Mesenchymal stem cell (in vitro differentiated cells and primary cell): ENCODE measurements around the gene FCN1.

Source experiments
- DNase-seq: peaks from one replicate; pipeline ENCODE4 v3.0.0-alpha.2; 2013
- H2AFZ ChIP-seq: one replicate; pipeline ENCODE4 v1.6.1; 2013; ENCODE audit warnings: low read depth, mild to moderate bottlenecking, control low read depth, inconsistent platforms, low read length, moderate library complexity
- H2AK5ac ChIP-seq: 2 replicates; pipeline ENCODE4 v1.6.1; 2013; ENCODE audit warnings: low read length, moderate library complexity, mild to moderate bottlenecking, inconsistent platforms; ENCODE audit not compliant: severe bottlenecking
- H2BK120ac ChIP-seq: one replicate; pipeline ENCODE4 v1.6.1; 2013; ENCODE audit warnings: low read depth, mild to moderate bottlenecking, inconsistent platforms, low read length, moderate library complexity
- H2BK12ac ChIP-seq, 2 experiments: one replicate each; pipeline ENCODE4 v1.6.1; 2013; ENCODE audit warnings: inconsistent platforms in 2 of 2, low read length in 2 of 2, mild to moderate bottlenecking in 2 of 2, moderate library complexity in 2 of 2, control low read depth in 1 of 2
- H2BK15ac ChIP-seq: one replicate; pipeline ENCODE4 v1.6.1; 2013; ENCODE audit warnings: mild to moderate bottlenecking, low read depth, inconsistent platforms; ENCODE audit not compliant: poor library complexity, severe bottlenecking
- H2BK5ac ChIP-seq: 2 replicates; pipeline ENCODE4 v1.6.1; 2013; ENCODE audit warnings: low read depth, mild to moderate bottlenecking, low read length, control low read depth, inconsistent platforms; ENCODE audit not compliant: poor library complexity, severe bottlenecking
- H3K14ac ChIP-seq, 2 experiments: one replicate each; pipeline ENCODE4 v1.6.1; 2013; ENCODE audit warnings: inconsistent platforms in 2 of 2, low read length in 2 of 2, control low read depth in 1 of 2, mild to moderate bottlenecking in 1 of 2, moderate library complexity in 1 of 2
- H3K18ac ChIP-seq, 2 experiments: one replicate each; pipeline ENCODE4 v1.6.1; 2013; ENCODE audit warnings: inconsistent platforms in 2 of 2, low read length in 2 of 2, control low read depth in 1 of 2, low read depth in 1 of 2, mild to moderate bottlenecking in 1 of 2
- H3K23ac ChIP-seq, 2 experiments: one replicate each; pipeline ENCODE4 v1.6.1; 2013; ENCODE audit warnings: inconsistent platforms in 2 of 2, low read length in 2 of 2, mild to moderate bottlenecking in 2 of 2, moderate library complexity in 2 of 2, control low read depth in 1 of 2
- H3K27ac ChIP-seq: 2 replicates; pipeline ENCODE4 v1.5.1; 2013; ENCODE audit warnings: mild to moderate bottlenecking, moderate library complexity, low read length, control low read depth, inconsistent platforms; ENCODE audit not compliant: poor library complexity, severe bottlenecking
- H3K27me3 ChIP-seq, 2 experiments: 2 replicates each; pipeline versions ENCODE4 v1.6.1 to v1.7.0; 2013; ENCODE audit warnings: low read length in 2 of 2, mild to moderate bottlenecking in 2 of 2, moderate library complexity in 2 of 2, control low read depth in 1 of 2, inconsistent platforms in 1 of 2; ENCODE audit not compliant: control insufficient read depth in 1 of 2, insufficient read depth in 1 of 2
- H3K36me3 ChIP-seq, 2 experiments: 2 replicates each; pipeline versions ENCODE4 v1.6.1 to v1.7.0; 2013; ENCODE audit warnings: low read length in 2 of 2, control low read depth in 1 of 2, inconsistent platforms in 1 of 2, low read depth in 1 of 2, mild to moderate bottlenecking in 1 of 2; ENCODE audit not compliant: insufficient read depth in 2 of 2, control insufficient read depth in 1 of 2
- H3K4ac ChIP-seq, 2 experiments: one replicate each; pipeline ENCODE4 v1.6.1; 2013; ENCODE audit warnings: inconsistent platforms in 2 of 2, low read length in 2 of 2, mild to moderate bottlenecking in 2 of 2, moderate library complexity in 2 of 2, control low read depth in 1 of 2, low read depth in 1 of 2
- H3K4me1 ChIP-seq: 2 replicates; pipeline ENCODE4 v1.6.1; 2013; ENCODE audit warnings: low read depth, low read length, control low read depth; ENCODE audit not compliant: control insufficient read depth, insufficient read depth
- H3K4me2 ChIP-seq: 2 replicates; pipeline ENCODE4 v1.6.1; 2013; ENCODE audit warnings: low read length, mild to moderate bottlenecking, inconsistent platforms; ENCODE audit not compliant: poor library complexity, severe bottlenecking
- H3K4me3 ChIP-seq, 2 experiments: 2 replicates each; pipeline versions ENCODE4 v1.5.1 to v1.7.0; 2013; ENCODE audit warnings: low read length in 2 of 2, mild to moderate bottlenecking in 2 of 2, control low read depth in 1 of 2, low read depth in 1 of 2; ENCODE audit not compliant: insufficient read depth in 1 of 2
- H3K79me1 ChIP-seq: replicated peaks from 2 replicates; pipeline ENCODE4 v1.6.1; 2013; ENCODE audit warnings: mild to moderate bottlenecking, control low read depth, low read length, inconsistent platforms; ENCODE audit not compliant: poor library complexity, severe bottlenecking
- H3K9ac ChIP-seq: 2 replicates; pipeline ENCODE4 v1.7.0; 2013; ENCODE audit warnings: mild to moderate bottlenecking, low read length, moderate library complexity
- H3K9me3 ChIP-seq: 2 replicates; pipeline ENCODE4 v1.7.0; 2013; ENCODE audit warnings: mild to moderate bottlenecking, low read length; ENCODE audit not compliant: control insufficient read depth
- H4K8ac ChIP-seq: one replicate; pipeline ENCODE4 v1.6.1; 2013; ENCODE audit warnings: inconsistent platforms, mild to moderate bottlenecking, low read length, moderate library complexity
- H4K91ac ChIP-seq: one replicate; pipeline ENCODE4 v1.6.1; 2013; ENCODE audit warnings: mild to moderate bottlenecking, low read length, inconsistent platforms
- WGBS: methylation state at CpG from one replicate; pipeline ENCODE4 v1.1.7; 2013; ENCODE audit warnings: mixed read lengths; 5-methylcytosine and 5-hydroxymethylcytosine counted together

FCN1 gene

DNA sequence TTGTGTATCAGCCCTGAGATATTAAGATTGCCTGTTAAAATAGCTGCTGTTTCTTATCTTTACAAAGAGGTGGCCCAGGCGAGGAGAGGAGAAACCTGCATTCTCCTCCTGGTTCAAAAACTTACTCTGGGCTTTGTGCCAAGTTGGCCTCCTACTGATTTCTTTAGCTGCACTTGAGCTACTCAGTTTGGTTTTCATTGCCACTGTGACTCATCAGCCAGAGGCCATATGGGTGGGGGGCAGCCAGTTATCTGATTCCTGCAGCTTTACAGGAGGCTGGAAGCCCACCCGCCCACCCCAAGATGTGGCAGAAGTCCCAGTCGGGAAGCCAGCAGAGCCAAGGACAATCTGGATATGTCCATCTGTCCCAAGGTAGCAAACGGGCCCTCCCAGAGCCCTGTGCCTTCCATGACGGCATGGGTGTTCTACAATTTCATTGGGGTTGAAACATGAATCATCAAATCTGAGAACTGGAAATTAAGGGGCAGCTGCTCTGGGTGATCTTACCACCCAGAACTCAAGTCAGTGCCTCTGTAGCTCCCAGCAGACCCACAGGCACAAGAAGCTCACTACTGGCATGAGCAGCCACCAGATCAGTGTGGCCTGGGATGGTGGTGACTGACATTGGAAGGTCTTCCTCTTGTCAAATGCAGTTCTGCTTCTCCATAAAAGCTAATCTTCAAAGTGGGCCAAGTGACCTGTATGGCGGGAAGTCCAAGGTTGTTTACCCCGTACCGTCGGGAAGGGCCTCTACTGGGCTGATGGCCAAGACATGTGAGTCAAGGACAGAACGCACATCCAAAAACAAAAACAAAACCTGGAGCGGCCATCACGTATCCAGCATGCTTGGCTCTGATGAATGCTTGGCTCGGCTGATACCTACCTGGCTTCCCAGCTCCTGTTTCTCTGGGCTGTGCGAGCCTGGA lies 21.5 kb downstream of the FCN1 start:
- H2AK5ac ChIP-seq: no peak overlapping the region
- H3K18ac ChIP-seq: no peak overlapping the region
- peaks cover 6% of the 10 kb centered on the region for H3K9me3 ChIP-seq
- no peak overlapping the region for H3K14ac ChIP-seq
- H3K4me3 ChIP-seq: no peak overlapping the region
- H2BK5ac ChIP-seq: no peak overlapping the region
- H4K8ac ChIP-seq: no peak overlapping the region
- H4K91ac ChIP-seq: no peak overlapping the region
- H2BK12ac ChIP-seq: no peak overlapping the region
- H3K36me3 ChIP-seq: no peaks in the 10 kb centered on the region
- 66% methylated on average over 14 of the region's 14 CpGs for WGBS
- H2BK15ac ChIP-seq: no peak overlapping the region
- H3K23ac ChIP-seq: no peak overlapping the region
- peaks cover 22 to 27% of the 10 kb centered on the region in 2 experiments for H3K27me3 ChIP-seq
- no peak overlapping the region for H3K9ac ChIP-seq
- peaks cover 6% of the 10 kb centered on the region for H3K4me1 ChIP-seq
- no peak overlapping the region for H3K4ac ChIP-seq
- no peak overlapping the region for H2AFZ ChIP-seq
- no peak overlapping the region for H2BK120ac ChIP-seq
- no peaks in the 10 kb centered on the region for H3K79me1 ChIP-seq
- DNase-seq: peak; percentile 21
- peak overlapping the region; percentile 25 for H3K4me2 ChIP-seq
- H3K27ac ChIP-seq: peak overlapping the region; percentile 31

DNA sequence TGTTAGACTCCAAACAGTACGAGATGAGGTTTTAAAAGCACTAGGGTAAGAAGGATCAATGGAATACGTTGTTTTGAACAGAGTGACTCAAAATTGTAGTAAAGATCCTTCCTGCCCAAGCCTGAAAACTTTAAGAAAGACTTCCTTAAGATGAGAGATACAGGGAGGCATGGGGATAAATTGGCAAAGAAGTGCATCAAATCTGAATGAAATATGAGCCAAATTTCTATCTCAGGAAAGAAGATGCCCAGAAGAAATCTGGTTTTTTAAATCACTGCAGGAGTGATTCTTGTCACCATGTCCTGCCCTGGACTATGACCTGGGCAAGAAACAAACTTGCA lies 22.2 kb downstream of the FCN1 start:
- peaks cover 6% of the 10 kb centered on the region for H3K4me1 ChIP-seq
- no peak overlapping the region for H3K18ac ChIP-seq
- H3K23ac ChIP-seq: no peak overlapping the region
- H3K27ac ChIP-seq: peak overlapping the region; percentile 31
- no peak overlapping the region for H4K91ac ChIP-seq
- peaks cover 22 to 27% of the 10 kb centered on the region in 2 experiments for H3K27me3 ChIP-seq
- H4K8ac ChIP-seq: no peak overlapping the region
- H3K4me2 ChIP-seq: peak overlapping the region; percentile 25
- H2AK5ac ChIP-seq: no peak overlapping the region
- no peaks in the 10 kb centered on the region for H3K79me1 ChIP-seq
- H2BK15ac ChIP-seq: no peak overlapping the region
- peaks cover 6% of the 10 kb centered on the region for H3K9me3 ChIP-seq
- H3K4ac ChIP-seq: no peak overlapping the region
- no peak overlapping the region for H3K4me3 ChIP-seq
- no peak overlapping the region for H3K14ac ChIP-seq
- no peaks in the 10 kb centered on the region for H3K36me3 ChIP-seq
- WGBS: 70% methylated on average over 2 of the region's 2 CpGs
- no peak overlapping the region for H2BK12ac ChIP-seq
- no peak overlapping the region for H2BK120ac ChIP-seq
- H2BK5ac ChIP-seq: no peak overlapping the region
- no peak for DNase-seq
- no peak overlapping the region for H2AFZ ChIP-seq
- no peak overlapping the region for H3K9ac ChIP-seq

DNA sequence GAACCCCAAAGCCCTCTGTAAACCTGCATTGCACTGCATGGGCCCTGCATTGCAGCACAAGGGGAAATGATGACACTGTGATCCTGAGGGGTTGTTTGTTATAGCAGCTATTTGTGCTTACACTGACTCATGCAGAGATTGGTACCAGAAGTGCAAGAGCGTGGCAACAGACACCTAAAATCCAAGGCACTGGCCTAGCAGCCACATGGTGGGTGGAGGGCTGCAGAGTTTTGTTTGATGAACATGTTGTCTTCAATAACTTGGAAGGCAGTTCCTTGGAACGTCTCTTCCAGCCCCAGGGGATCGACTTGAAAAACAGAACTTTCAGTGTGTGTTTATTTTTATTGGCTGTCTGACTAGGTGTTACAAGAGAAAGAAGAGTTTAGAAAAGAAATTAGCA lies 22.6 kb downstream of the FCN1 start:
- H4K91ac ChIP-seq: no peak overlapping the region
- H2BK12ac ChIP-seq: no peak overlapping the region
- peaks cover 6% of the 10 kb centered on the region for H3K4me1 ChIP-seq
- no peak overlapping the region for H2BK15ac ChIP-seq
- peaks cover 22 to 27% of the 10 kb centered on the region in 2 experiments for H3K27me3 ChIP-seq
- no peak overlapping the region for H4K8ac ChIP-seq
- H2BK120ac ChIP-seq: no peak overlapping the region
- no peak for DNase-seq
- H3K23ac ChIP-seq: no peak overlapping the region
- H2BK5ac ChIP-seq: no peak overlapping the region
- no peak overlapping the region for H3K27ac ChIP-seq
- H3K9me3 ChIP-seq: peaks cover 6% of the 10 kb centered on the region
- H3K9ac ChIP-seq: no peak overlapping the region
- H2AFZ ChIP-seq: no peak overlapping the region
- no peaks in the 10 kb centered on the region for H3K79me1 ChIP-seq
- H3K36me3 ChIP-seq: no peaks in the 10 kb centered on the region
- 52% methylated on average over 3 of the region's 3 CpGs for WGBS
- H3K14ac ChIP-seq: no peak overlapping the region
- no peak overlapping the region for H2AK5ac ChIP-seq
- no peak overlapping the region for H3K4ac ChIP-seq
- H3K4me3 ChIP-seq: no peak overlapping the region
- no peak overlapping the region for H3K4me2 ChIP-seq
- no peak overlapping the region for H3K18ac ChIP-seq

DNA sequence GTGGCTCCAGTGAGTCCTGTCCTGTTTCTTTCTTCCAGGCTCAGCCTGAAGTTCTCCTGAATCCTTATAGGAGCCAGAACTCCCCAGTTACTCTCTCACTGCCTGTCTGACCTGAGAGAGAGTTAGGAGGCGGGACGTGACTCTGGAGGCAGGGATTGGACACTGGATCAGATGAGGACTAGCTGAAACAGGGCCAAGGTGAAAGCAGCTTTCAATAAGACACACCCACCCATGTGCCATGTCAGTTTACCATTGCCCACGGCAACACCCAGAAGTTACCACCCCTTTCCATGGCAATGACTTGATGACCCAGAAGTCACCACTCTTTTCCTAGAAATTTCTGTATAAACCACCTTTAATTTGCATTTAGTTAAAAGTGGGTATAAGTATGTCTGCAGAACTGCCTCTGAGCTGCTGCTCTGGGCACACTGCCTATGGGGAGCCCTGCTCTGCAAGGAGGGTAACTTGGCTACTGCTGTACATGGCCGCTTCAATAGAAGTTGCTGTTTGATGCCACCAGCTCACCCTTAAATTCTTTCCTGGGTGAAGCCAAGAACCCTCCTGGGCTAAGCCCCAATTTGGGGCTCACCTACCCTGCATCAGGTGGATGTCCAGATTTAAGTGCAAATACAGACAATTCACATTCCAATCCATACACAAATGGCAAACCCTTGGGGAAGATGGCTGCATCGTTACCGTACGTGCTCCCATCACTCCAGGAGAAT lies 23.4 kb downstream of the FCN1 start:
- H3K4me1 ChIP-seq: peaks cover 6% of the 10 kb centered on the region
- H3K4ac ChIP-seq: no peak overlapping the region
- no peak overlapping the region for H3K4me3 ChIP-seq
- no peak overlapping the region for H3K23ac ChIP-seq
- no peak overlapping the region for H3K27ac ChIP-seq
- DNase-seq: no peak
- no peaks in the 10 kb centered on the region for H3K36me3 ChIP-seq
- H2BK120ac ChIP-seq: no peak overlapping the region
- H4K91ac ChIP-seq: no peak overlapping the region
- no peak overlapping the region for H2BK12ac ChIP-seq
- H3K14ac ChIP-seq: no peak overlapping the region
- H4K8ac ChIP-seq: no peak overlapping the region
- H2AK5ac ChIP-seq: no peak overlapping the region
- no peak overlapping the region for H3K18ac ChIP-seq
- H2BK5ac ChIP-seq: no peak overlapping the region
- no peak overlapping the region for H2AFZ ChIP-seq
- peaks cover 4% of the 10 kb centered on the region for H3K9me3 ChIP-seq
- 90% methylated on average over 7 of the region's 7 CpGs for WGBS
- H3K27me3 ChIP-seq: peaks cover 18 to 22% of the 10 kb centered on the region in 2 experiments
- H3K79me1 ChIP-seq: no peaks in the 10 kb centered on the region
- no peak overlapping the region for H2BK15ac ChIP-seq
- no peak overlapping the region for H3K4me2 ChIP-seq
- no peak overlapping the region for H3K9ac ChIP-seq
